HepG2 (cell line): ENCODE measurements around the gene SYNE3. TPM values are rescaled to one million over a fixed set of nuclear protein-coding genes. Genes with fewer than 3 reads are reported as not detected.

Experiments used
- ATAC-seq: fragments of 200-7000 bp; cut with Tn5 transposase; 3 replicates; pipeline ENCODE4 v1.9.1; 2020; ENCODE audit warnings: mild to moderate bottlenecking, moderate library complexity
- BruUV-seq: library from RNA; stranded (reverse); fragments of 400-500 nt; replicated peaks from 2 replicates; lab custom pipeline; 2021; lab: Mats Ljungman, UMichigan
- CTCF ChIA-PET: fragments of 300-600 bp; formaldehyde crosslinking; extraction: SDS; loops from one replicate; lab custom pipeline; 2021; ENCODE audit warnings: low total read pairs, inconsistent platforms, low intra/inter-chr PET ratio; lab: Yijun Ruan, JAX
- POLR2A ChIA-PET: fragments of 350-600 bp; sonication (Branson Sonifier 250); formaldehyde crosslinking; loops from one replicate; lab custom pipeline; 2020; ENCODE audit warnings: antibody characterized with exemption, inconsistent platforms; lab: Yijun Ruan, JAX
- DNase-seq: peaks from one replicate; pipeline ENCODE4 v3.0.0-alpha.2; 2015; ENCODE audit warnings: low spot score
- FAIRE-seq: peaks from 3 replicates; lab custom pipeline; 2011; peaks lifted over from hg19 to GRCh38; lab: Jason Lieb, UNC
- H2AFZ ChIP-seq: one replicate; pipeline ENCODE4 v1.6.1; 2011; ENCODE audit warnings: low read length, inconsistent platforms
- H3K27ac ChIP-seq: fragments of 300-600 bp; 3 replicates; pipeline ENCODE4 v1.8.0; 2011; ENCODE audit warnings: mixed run types, mild to moderate bottlenecking, mixed read lengths, low read length, inconsistent platforms; ENCODE audit not compliant: insufficient read depth; ENCODE audit errors: extremely low read length
- H3K27me3 ChIP-seq, 2 experiments: fragments of 200-600 bp in 1 of 2; 2 replicates in 1 of 2; 3 replicates in 1 of 2; pipeline versions ENCODE4 v1.6.0 to v1.8.0; 2011; ENCODE audit warnings: low read length in 2 of 2, mild to moderate bottlenecking in 2 of 2, moderate library complexity in 2 of 2, inconsistent platforms in 1 of 2; ENCODE audit not compliant: insufficient read depth in 2 of 2, control insufficient read depth in 1 of 2
- H3K36me3 ChIP-seq, 2 experiments: fragments of 200-600 bp in 1 of 2; replicated peaks in 1 of 2; 2 replicates in 1 of 2; 3 replicates in 1 of 2; pipeline versions ENCODE4 v1.5.1 to v1.8.0; 2011; ENCODE audit warnings: low read length in 2 of 2, inconsistent platforms in 1 of 2; ENCODE audit not compliant: insufficient read depth in 2 of 2, control insufficient read depth in 1 of 2
- H3K4me1 ChIP-seq: 2 replicates; pipeline ENCODE4 v1.5.1; 2012; ENCODE audit warnings: low read length, inconsistent platforms; ENCODE audit not compliant: insufficient read depth
- H3K4me2 ChIP-seq: 2 replicates; pipeline ENCODE4 v1.6.0; 2011; ENCODE audit warnings: low read depth, low read length, inconsistent platforms
- H3K4me3 ChIP-seq, 3 experiments: fragments of 200-600 bp in 1 of 3; sonication (generic), shearing (Covaris generic) in 1 of 3; replicated peaks in 1 of 3; 2 replicates each; pipeline ENCODE4 v1.5.1; 2011 to 2016; ENCODE audit warnings: low read length in 3 of 3, inconsistent platforms in 2 of 3, low read depth in 2 of 3, mild to moderate bottlenecking in 2 of 3, control low read depth in 1 of 3, mixed read lengths in 1 of 3; ENCODE audit not compliant: insufficient read depth in 1 of 3
- H3K79me2 ChIP-seq: one replicate; pipeline ENCODE4 v1.6.1; 2011; ENCODE audit warnings: low read length, inconsistent platforms; ENCODE audit not compliant: insufficient read depth
- H3K9ac ChIP-seq: 2 replicates; pipeline ENCODE4 v1.6.0; 2011; ENCODE audit warnings: mild to moderate bottlenecking, low read depth, low read length, inconsistent platforms; ENCODE audit not compliant: insufficient read depth
- H3K9me3 ChIP-seq: 2 replicates; pipeline ENCODE4 v1.5.1; 2012; ENCODE audit warnings: mild to moderate bottlenecking, low read length
- H4K20me1 ChIP-seq: 2 replicates; pipeline ENCODE4 v1.6.0; 2011; ENCODE audit warnings: inconsistent platforms, mild to moderate bottlenecking, low read length, moderate library complexity; ENCODE audit not compliant: insufficient read depth
- ATF5 ChIP-seq: sonication (generic); formaldehyde crosslinking; IDR thresholded peaks from 2 replicates; pipeline ENCODE4 v1.4.0; 2020; ENCODE audit warnings: mild to moderate bottlenecking, low read depth, missing genetic modification reagents
- ETV5 ChIP-seq: IDR thresholded peaks from 2 replicates; pipeline ENCODE4 v1.6.1; 2018; ENCODE audit warnings: missing biosample characterization, missing genetic modification reagents, inconsistent platforms, borderline replicate concordance
- JUNB ChIP-seq: sonication (generic); formaldehyde crosslinking; IDR thresholded peaks from 2 replicates; pipeline ENCODE4 v1.8.0; 2022; ENCODE audit warnings: missing genetic modification reagents, mild to moderate bottlenecking, borderline replicate concordance
- MAFF ChIP-seq: IDR thresholded peaks from 2 replicates; pipeline ENCODE4 v1.6.1; 2011; ENCODE audit warnings: low read depth, low read length, improper control_type of control experiment
- NFE2L1 ChIP-seq: sonication (generic); formaldehyde crosslinking; IDR thresholded peaks from 2 replicates; pipeline ENCODE4 v1.4.0; 2020; ENCODE audit warnings: missing genetic modification reagents, mild to moderate bottlenecking, borderline replicate concordance
- NFRKB ChIP-seq: fragments of 450-650 bp; IDR thresholded peaks from 2 replicates; pipeline ENCODE4 v1.6.1; 2017
- SCMH1 ChIP-seq: sonication (generic); formaldehyde crosslinking; IDR thresholded peaks from 2 replicates; pipeline ENCODE4 v1.9.0; 2021; ENCODE audit warnings: missing genetic modification reagents, mild to moderate bottlenecking, borderline replicate concordance
- THAP11 ChIP-seq: IDR thresholded peaks from 2 replicates; pipeline ENCODE4 v1.6.1; 2016; ENCODE audit warnings: missing biosample characterization, missing genetic modification reagents
- ZNF335 ChIP-seq: sonication (generic); formaldehyde crosslinking; IDR thresholded peaks from 2 replicates; pipeline ENCODE4 v1.4.0; 2020; ENCODE audit warnings: missing genetic modification reagents
- ZNF781 ChIP-seq: sonication (generic); formaldehyde crosslinking; IDR thresholded peaks from 2 replicates; pipeline ENCODE4 v1.5.1; 2020; ENCODE audit warnings: borderline replicate concordance, mild to moderate bottlenecking, missing genetic modification reagents; ENCODE audit errors: not compliant biosample characterization
- WGBS: methylation state at CpG from one replicate; pipeline ENCODE4 v1.1.6; 2017; ENCODE audit warnings: low lambda C conversion rate; 5-methylcytosine and 5-hydroxymethylcytosine counted together
- in situ Hi-C: cut with HindIII; loops from 2 replicates; pipeline ENCODE4 v1.10.0; 2017; ENCODE audit warnings: low pct_unique_long_range_greater_than_20kb; ENCODE audit not compliant: extremely low pct_ligation_motif_present
- intact Hi-C: fragments of 100-400 bp; cut with micrococcal nuclease; formaldehyde crosslinking; loops from one replicate; pipeline ENCODE4 v1.10.0; 2022; ENCODE audit not compliant: unreplicated experiment
- polyA plus RNA-seq, 8 experiments: library from polyadenylated mRNA; depleted of rRNA in 3 of 8; stranded (reverse) in 7 of 8; unstranded in 1 of 8; fragments of >200 nt; fragmentation: Illumina TruSeq in 4 of 8; extraction: Trizol in 4 of 8; gene quantifications; 2 replicates each; pipeline versions ENCODE4 v1.2.1 to v1.2.3, GENCODE V29; 2011 to 2016; ENCODE audit warnings: low read depth in 4 of 8, missing spikeins in 1 of 8, mixed read lengths in 1 of 8; ENCODE audit not compliant: insufficient read depth in 1 of 8
- total RNA-seq, 5 experiments: library from RNA; depleted of rRNA; stranded (reverse); fragments of >200 nt; fragmentation: Illumina TruSeq; extraction: Trizol; gene quantifications; 2 replicates each; pipeline ENCODE4 v1.2.3, GENCODE V29; 2016; ENCODE audit warnings: low read depth in 1 of 5

SYNE3 gene
- total and polyA plus RNA-seq, 2 of the 13 experiments (the other 11 are each of a cell fraction or from before 2014, with no cell fraction given): 7.8 to 8.0 TPM

GRCh38 chr14:95481391-95482022 lies 34.9 kb downstream of the SYNE3 start:
- no peak overlapping the region for H3K27ac ChIP-seq
- no TSS peak for BruUV-seq
- no peaks in the 10 kb centered on the region for H3K9me3 ChIP-seq
- no peak overlapping the region for H3K9ac ChIP-seq
- H3K36me3 ChIP-seq: peaks cover 0 to 3% of the 10 kb centered on the region in 2 experiments; a peak in 2 of 5 replicates
- peaks cover 15% of the 10 kb centered on the region for H3K4me1 ChIP-seq
- no peaks in the 10 kb centered on the region for H3K27me3 ChIP-seq
- no peak for FAIRE-seq
- no peak overlapping the region for H2AFZ ChIP-seq
- no peak for TF ChIP-seq ZNF781 (CRISPR knock-in tag)
- intact Hi-C loops (no loop called here), in situ Hi-C loops (no loop called here)
- no peak overlapping the region for H3K4me3 ChIP-seq
- ChIA-PET CTCF (no interaction called here), POLR2A (no interaction called here)
- no peak for ATAC-seq
- H3K4me2 ChIP-seq: no peak overlapping the region
- peaks cover 2% of the 10 kb centered on the region for H3K79me2 ChIP-seq
- WGBS: 83% methylated on average over 15 of the region's 18 CpGs
- H4K20me1 ChIP-seq: peaks cover 4% of the 10 kb centered on the region; the same call in 1 of the 2 replicates
- DNase-seq: no peak

- in situ Hi-C loops: no loop called here
- WGBS: 86% methylated on average over 1 of the region's 9 CpGs
Measured at GRCh38 chr14:95480887-95481226, 35.6 kb downstream of the SYNE3 start.

More at GRCh38 chr14:95480887-95481226, 35.6 kb downstream of the SYNE3 start:
- no peak overlapping the region for H3K9ac ChIP-seq
- ChIA-PET CTCF (no interaction called here), POLR2A (no interaction called here)
- H3K4me2 ChIP-seq: no peak overlapping the region
- no peak overlapping the region for H3K27ac ChIP-seq
- H3K4me1 ChIP-seq: peaks cover 15% of the 10 kb centered on the region
- DNase-seq (no peak), FAIRE-seq (no peak), ATAC-seq (no peak)
- H3K79me2 ChIP-seq: peaks cover 2% of the 10 kb centered on the region
- H3K36me3 ChIP-seq: peaks cover 0 to 3% of the 10 kb centered on the region in 2 experiments; a peak in 2 of 5 replicates
- no peaks in the 10 kb centered on the region for H3K9me3 ChIP-seq
- no peak overlapping the region for H3K4me3 ChIP-seq
- H4K20me1 ChIP-seq: peaks cover 4% of the 10 kb centered on the region; the same call in 1 of the 2 replicates
- intact Hi-C loops: no loop called here
- no peak for TF ChIP-seq NFRKB
- TF ChIP-seq THAP11 (CRISPR knock-in tag): no peak
- TF ChIP-seq ETV5 (CRISPR knock-in tag): no peak
- TF ChIP-seq MAFF: no peak
- TF ChIP-seq ATF5 (CRISPR knock-in tag): no peak
- TF ChIP-seq NFE2L1 (CRISPR knock-in tag): no peak
- TF ChIP-seq SCMH1 (CRISPR knock-in tag): no peak
- no peak for TF ChIP-seq JUNB (CRISPR knock-in tag)
- no peak for TF ChIP-seq ZNF335 (CRISPR knock-in tag)
- no peak overlapping the region for H2AFZ ChIP-seq
- no peaks in the 10 kb centered on the region for H3K27me3 ChIP-seq
- BruUV-seq: no TSS peak
